Type B pancreatic cell (in vitro differentiated cells): ENCODE results near the gene EYA4. TPM values are rescaled to one million over a fixed set of nuclear protein-coding genes. Genes with fewer than 3 reads are reported as not detected.

Experiments
- DNase-seq: peaks from one replicate; pipeline ENCODE4 v3.0.0; 2021; ENCODE audit warnings: mixed read lengths; ENCODE audit not compliant: unreplicated experiment; ENCODE audit errors: extremely low spot score
- H3K27ac Mint-ChIP-seq: 2 replicates; pipeline ENCODE4 v1.8.0; 2021; ENCODE audit warnings: mild to moderate bottlenecking, mixed read lengths
- H3K27me3 Mint-ChIP-seq: 2 replicates; pipeline ENCODE4 v1.8.0; 2021; ENCODE audit warnings: mixed read lengths
- H3K36me3 Mint-ChIP-seq: 2 replicates; pipeline ENCODE4 v1.8.0; 2021; ENCODE audit warnings: mixed read lengths
- H3K4me1 Mint-ChIP-seq: one replicate; pipeline ENCODE4 v1.8.0; 2021; ENCODE audit warnings: mixed read lengths; ENCODE audit not compliant: unreplicated experiment
- H3K4me3 Mint-ChIP-seq: 2 replicates; pipeline ENCODE4 v1.8.0; 2021; ENCODE audit warnings: mild to moderate bottlenecking, mixed read lengths
- H3K9me3 Mint-ChIP-seq: 2 replicates; pipeline ENCODE4 v1.8.0; 2021; ENCODE audit warnings: mixed read lengths
- CTCF ChIP-seq: fragments of 200-600 bp; sonication (generic); conservative IDR thresholded peaks from 2 replicates; pipeline ENCODE4 v1.5.0; 2021; ENCODE audit warnings: antibody characterized with exemption, mild to moderate bottlenecking
- total RNA-seq: library from RNA; stranded (reverse); gene quantifications from 2 replicates; pipeline ENCODE4 v1.2.1, GENCODE V29; 2021; ENCODE audit warnings: low replicate concordance

The EYA4 gene
- total RNA-seq, 1 donor from 2014 or later = 29.7 TPM

DNA sequence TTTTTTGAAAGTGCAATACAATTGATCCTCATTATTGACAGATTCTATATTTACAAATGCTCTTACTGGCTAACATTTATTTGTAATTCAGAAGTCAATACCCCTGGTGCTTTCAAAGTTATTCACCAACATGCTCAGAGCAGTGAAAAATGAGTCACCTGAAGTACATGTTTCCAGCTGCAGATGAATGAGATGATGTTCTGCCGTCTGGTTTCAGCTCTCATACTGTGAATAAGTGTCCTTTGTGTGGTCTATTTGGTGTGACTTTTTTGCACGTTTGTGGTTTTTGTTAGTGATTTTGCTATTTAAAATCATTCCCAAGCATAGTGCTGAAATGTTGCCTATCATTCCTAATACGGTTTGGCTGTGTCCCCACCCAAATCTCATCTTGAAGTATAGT lies 22.3 kb upstream of the EYA4 start:
- H3K27ac Mint-ChIP-seq = no peak overlapping the region
- H3K4me1 Mint-ChIP-seq = peaks cover 9% of the 10 kb centered on the region
- no peak overlapping the region for H3K4me3 Mint-ChIP-seq
- peaks cover 4% of the 10 kb centered on the region for H3K27me3 Mint-ChIP-seq
- no peaks in the 10 kb centered on the region for H3K36me3 Mint-ChIP-seq
- H3K9me3 Mint-ChIP-seq = no peaks in the 10 kb centered on the region
- no peak for TF ChIP-seq CTCF
- DNase-seq = no peak

GRCh38 chr6:133223452-133224029 lies 17.6 kb upstream of the EYA4 start:
- Mint-ChIP-seq H3K9me3 (no peaks in the 10 kb centered on the region), H3K4me3 (no peak overlapping the region), H3K36me3 (no peaks in the 10 kb centered on the region), H3K27me3 (peaks cover 6% of the 10 kb centered on the region), H3K27ac (no peak overlapping the region), H3K4me1 (no peaks in the 10 kb centered on the region)
- no peak for TF ChIP-seq CTCF
- DNase-seq = no peak

DNA sequence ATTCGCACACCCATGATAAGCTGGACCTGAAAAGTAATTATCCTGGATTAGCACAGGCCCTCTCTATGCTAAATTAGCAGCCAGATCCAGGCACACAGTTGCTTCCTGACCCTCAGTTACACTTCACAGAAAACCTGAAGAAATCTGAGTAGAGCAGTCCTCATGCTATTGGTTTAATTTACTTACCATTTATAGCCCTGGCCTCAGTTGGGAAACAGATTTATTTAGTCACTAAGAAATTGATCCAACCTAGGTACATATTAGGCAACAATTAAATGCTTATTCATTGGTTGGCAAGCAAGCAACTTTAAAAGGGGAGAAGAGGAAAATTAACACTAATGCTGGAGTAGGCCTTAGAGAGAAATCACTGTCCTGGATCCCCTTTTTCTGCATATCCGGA lies 15.6 kb upstream of the EYA4 start:
- H3K27ac Mint-ChIP-seq = no peak overlapping the region

DNA sequence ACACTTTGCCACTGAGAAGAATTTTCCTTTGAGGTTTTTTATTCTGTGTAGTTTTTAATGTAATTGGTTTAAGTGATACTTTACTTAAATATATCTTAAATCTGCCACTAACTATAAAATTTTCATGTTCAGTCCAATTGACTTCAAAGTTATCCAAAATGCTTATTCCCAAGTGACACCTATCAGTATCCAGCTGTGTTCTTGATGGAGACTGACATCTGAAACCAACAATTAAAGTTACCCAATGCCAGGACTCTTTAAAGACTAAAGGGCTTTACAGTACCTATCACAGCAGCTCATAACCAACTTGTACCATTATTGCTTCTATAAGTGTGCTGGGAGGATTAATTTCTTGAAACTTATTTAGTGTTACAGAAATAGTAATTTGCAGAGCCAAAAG lies 13.8 kb upstream of the EYA4 start:
- no peak for DNase-seq
- Mint-ChIP-seq H3K27ac (no peak overlapping the region), H3K4me3 (no peak overlapping the region), H3K4me1 (no peaks in the 10 kb centered on the region), H3K36me3 (no peaks in the 10 kb centered on the region), H3K27me3 (peaks cover 9% of the 10 kb centered on the region), H3K9me3 (no peaks in the 10 kb centered on the region)
- no peak for TF ChIP-seq CTCF

More for the DNA sequence above, 15.6 kb upstream of the EYA4 start:
- Mint-ChIP-seq H3K4me3 (no peak overlapping the region), H3K36me3 (no peaks in the 10 kb centered on the region), H3K9me3 (no peaks in the 10 kb centered on the region), H3K27me3 (peaks cover 3% of the 10 kb centered on the region), H3K4me1 (no peaks in the 10 kb centered on the region)
- TF ChIP-seq CTCF = no peak
- DNase-seq = no peak

DNA sequence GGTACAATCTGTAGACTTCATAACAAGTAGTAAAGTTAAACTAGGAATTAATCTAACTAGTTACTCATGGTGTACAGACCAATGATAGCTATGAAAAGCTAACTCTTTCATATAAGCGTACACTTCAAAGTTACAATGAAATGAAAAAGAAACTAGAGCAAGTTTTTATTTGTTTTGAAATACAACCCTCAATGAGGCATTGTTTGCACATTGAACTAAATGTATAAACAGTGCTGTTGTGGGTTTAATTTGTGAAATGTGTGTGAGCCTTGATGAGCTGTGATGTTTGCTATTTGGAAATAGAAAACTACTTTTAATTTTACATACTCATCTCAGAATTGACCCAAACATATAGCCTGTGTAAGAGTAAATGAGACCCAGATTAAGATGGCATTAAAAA lies 11.1 kb upstream of the EYA4 start:
- H3K27ac Mint-ChIP-seq = no peak overlapping the region
- no peaks in the 10 kb centered on the region for H3K4me1 Mint-ChIP-seq
- DNase-seq = no peak
- H3K27me3 Mint-ChIP-seq = peaks cover 15% of the 10 kb centered on the region
- H3K9me3 Mint-ChIP-seq = peaks cover 7% of the 10 kb centered on the region
- TF ChIP-seq CTCF = no peak
- H3K36me3 Mint-ChIP-seq = no peaks in the 10 kb centered on the region
- H3K4me3 Mint-ChIP-seq = no peak overlapping the region

DNA sequence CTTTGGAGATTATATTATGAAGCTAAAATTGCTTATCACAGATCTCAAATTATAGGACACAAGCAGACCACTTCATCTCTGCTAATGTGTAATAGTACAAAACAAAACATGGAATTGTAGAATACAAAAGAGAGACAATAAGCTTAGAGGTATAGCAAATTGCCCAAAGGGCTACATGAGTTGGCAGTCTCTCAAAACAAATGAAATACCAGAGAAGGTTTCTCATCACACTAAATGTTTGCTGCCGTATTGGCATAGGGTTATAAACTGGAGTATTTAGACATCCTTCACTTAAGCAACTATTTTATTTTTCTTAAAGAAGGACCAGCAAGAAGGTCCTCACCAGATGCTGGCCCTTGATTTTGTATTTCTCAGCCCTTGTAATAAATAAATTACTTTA lies 5.9 kb upstream of the EYA4 start:
- H3K9me3 Mint-ChIP-seq = peaks cover 7% of the 10 kb centered on the region
- no peak overlapping the region for H3K4me3 Mint-ChIP-seq
- TF ChIP-seq CTCF = no peak
- no peak overlapping the region for H3K27ac Mint-ChIP-seq
- peaks cover 30% of the 10 kb centered on the region for H3K27me3 Mint-ChIP-seq
- H3K4me1 Mint-ChIP-seq = peaks cover 7% of the 10 kb centered on the region
- no peak for DNase-seq
- H3K36me3 Mint-ChIP-seq = no peaks in the 10 kb centered on the region
